ENCODE data around the gene CHRNB4.

The CHRNB4 gene

GRCh38 chr15:78620021-78620526, 20.9 kb downstream of the CHRNB4 start:
- Histone ChIP-seq H3K4me3 (ENCODE audit: low read depth, low read length) (peak overlapping the region; percentile 49), H3K4me1 (ENCODE audit: control insufficient read depth, insufficient read depth, low read length) (no peaks in the 10 kb centered on the region), H3K9me3 (ENCODE audit: control insufficient read depth, insufficient read depth, low read depth, low read length) (no peaks in the 10 kb centered on the region), H3K36me3 (ENCODE audit: control insufficient read depth in 2 of 2, insufficient read depth in 1 of 2, low read length in 2 of 2) (no peaks in the 10 kb centered on the region), H3K27ac (ENCODE audit: extremely low read depth, low read depth, low read length) (no peak overlapping the region; the same call in 1 of the 2 replicates)
- ChIA-PET POLR2A (interaction anchor here (0.5 kb wide), 1 partner anchor 403 kb away, joined by 3 read pairs; no protein-coding TSS in a partner anchor), CTCF (interaction anchor here (0.5 to 7.5 kb wide), 19 partner anchors 9 to 402 kb away, joined by 3 to 91 read pairs (median 4); partner anchors contain the start of gene CHRNB4)
- TF ChIP-seq ZSCAN4 (tag by site-specific recombination; IDR thresholded peaks at IDR 0.05) = no peak
- no peak for TF ChIP-seq REPIN1 (tag by site-specific recombination; IDR thresholded peaks at IDR 0.05; ENCODE audit: low read depth)
- TF ChIP-seq GLIS2 (tag by site-specific recombination; IDR thresholded peaks at IDR 0.05) = peak; percentile 85
- no peak for TF ChIP-seq EGR2 (tag by site-specific recombination; IDR thresholded peaks at IDR 0.05; ENCODE audit: low read depth)
- TF ChIP-seq ZNF19 (tag by site-specific recombination; IDR thresholded peaks at IDR 0.05; ENCODE audit: low read depth) = no peak
- TF ChIP-seq MEIS1 (CRISPR knock-in tag; IDR thresholded peaks at IDR 0.05; ENCODE audit: borderline replicate concordance) = no peak
- TF ChIP-seq ZNF48 (tag by site-specific recombination; IDR thresholded peaks at IDR 0.05) = no peak
- no peak for TF ChIP-seq ZNF488 (tag by site-specific recombination; IDR thresholded peaks at IDR 0.05)
- no peak for TF ChIP-seq BCL11A (tag by site-specific recombination; IDR thresholded peaks at IDR 0.05; ENCODE audit: low read depth)
- no peak for TF ChIP-seq HOXA7 (CRISPR knock-in tag; IDR thresholded peaks at IDR 0.05; ENCODE audit: borderline replicate concordance)
- no peak for TF ChIP-seq ZNF521 (tag by site-specific recombination; IDR thresholded peaks at IDR 0.05)
- peak; percentile 51; the same call in 1 of the 2 replicates for TF ChIP-seq PATZ1 (tag by site-specific recombination; IDR thresholded peaks at IDR 0.05)
- no peak for TF ChIP-seq ZNF776 (tag by site-specific recombination; IDR thresholded peaks at IDR 0.05; ENCODE audit: borderline replicate concordance)
- TF ChIP-seq ZSCAN30 (tag by site-specific recombination; IDR thresholded peaks at IDR 0.05) = no peak
- no peak for TF ChIP-seq ZNF26 (tag by site-specific recombination; IDR thresholded peaks at IDR 0.05)
- TF ChIP-seq SCRT2 (tag by site-specific recombination; IDR thresholded peaks at IDR 0.05) = no peak
- no peak for TF ChIP-seq ZNF423 (tag by site-specific recombination; IDR thresholded peaks at IDR 0.05)
- no peak for TF ChIP-seq ZNF777 (tag by site-specific recombination; IDR thresholded peaks at IDR 0.05; ENCODE audit: borderline replicate concordance)
- TF ChIP-seq ZNF366 (tag by site-specific recombination; conservative IDR thresholded peaks at IDR 0.05) = peak; percentile 77
- no peak for TF ChIP-seq HIC1 (tag by site-specific recombination; IDR thresholded peaks at IDR 0.05)
- TF ChIP-seq ZNF280D (tag by site-specific recombination; IDR thresholded peaks at IDR 0.05) = no peak
- no peak for TF ChIP-seq ZSCAN16 (tag by site-specific recombination; IDR thresholded peaks at IDR 0.05)
- peak; percentile 58 for TF ChIP-seq ZBTB17 (tag by site-specific recombination; IDR thresholded peaks at IDR 0.05)
- no peak for TF ChIP-seq ZNF629 (tag by site-specific recombination; IDR thresholded peaks at IDR 0.05)
- 0 out of 2 replicates have a peak, but pooled peaks have one; percentile 17 for TF ChIP-seq KLF16 (tag by site-specific recombination; IDR thresholded peaks at IDR 0.05)
- TF ChIP-seq KLF1 (tag by site-specific recombination; IDR thresholded peaks at IDR 0.05) = no peak
- TF ChIP-seq ZNF2 (tag by site-specific recombination; IDR thresholded peaks at IDR 0.05) = no peak; the same call in 1 of the 2 replicates
- 0 out of 2 replicates have a peak, but pooled peaks have one; percentile 36 for TF ChIP-seq ZNF501 (tag by site-specific recombination; IDR thresholded peaks at IDR 0.05)

All from HEK293 (cell line).